Osteocyte (in vitro differentiated cells): ENCODE data around the gene SIPA1L3. TPM values are rescaled to one million over a fixed set of nuclear protein-coding genes. Genes with fewer than 3 reads are reported as not detected.

ENCODE experiments used
- DNase-seq: peaks from one replicate; pipeline ENCODE4 v3.0.0; 2021; ENCODE audit warnings: mixed read lengths; ENCODE audit not compliant: unreplicated experiment; ENCODE audit errors: extremely low spot score
- H3K27ac Mint-ChIP-seq: one replicate; pipeline ENCODE4 v1.8.0; 2021; ENCODE audit warnings: mild to moderate bottlenecking, mixed read lengths; ENCODE audit not compliant: unreplicated experiment
- H3K27me3 Mint-ChIP-seq: one replicate; pipeline ENCODE4 v1.8.0; 2021; ENCODE audit warnings: mixed read lengths; ENCODE audit not compliant: unreplicated experiment
- H3K36me3 Mint-ChIP-seq: one replicate; pipeline ENCODE4 v1.8.0; 2021; ENCODE audit warnings: mixed read lengths; ENCODE audit not compliant: unreplicated experiment
- H3K4me1 Mint-ChIP-seq: one replicate; pipeline ENCODE4 v1.8.0; 2021; ENCODE audit warnings: mixed read lengths; ENCODE audit not compliant: unreplicated experiment
- H3K4me3 Mint-ChIP-seq: one replicate; pipeline ENCODE4 v1.8.0; 2021; ENCODE audit warnings: mild to moderate bottlenecking, moderate library complexity, mixed read lengths; ENCODE audit not compliant: unreplicated experiment
- H3K9me3 Mint-ChIP-seq: one replicate; pipeline ENCODE4 v1.8.0; 2021; ENCODE audit warnings: mixed read lengths; ENCODE audit not compliant: unreplicated experiment
- total RNA-seq: library from RNA; stranded (reverse); gene quantifications from 2 replicates; pipeline ENCODE4 v1.2.1, GENCODE V29; 2021
- TF ChIP-seq, protein P1 (sequence below): fragments of 200-600 bp; sonication (generic); IDR thresholded peaks from 2 replicates; pipeline ENCODE4 v1.5.0; 2021; ENCODE audit warnings: antibody characterized with exemption, mild to moderate bottlenecking, moderate library complexity

SIPA1L3 gene
- total RNA-seq, 1 donor from 2014 or later: 27.1 TPM

DNA sequence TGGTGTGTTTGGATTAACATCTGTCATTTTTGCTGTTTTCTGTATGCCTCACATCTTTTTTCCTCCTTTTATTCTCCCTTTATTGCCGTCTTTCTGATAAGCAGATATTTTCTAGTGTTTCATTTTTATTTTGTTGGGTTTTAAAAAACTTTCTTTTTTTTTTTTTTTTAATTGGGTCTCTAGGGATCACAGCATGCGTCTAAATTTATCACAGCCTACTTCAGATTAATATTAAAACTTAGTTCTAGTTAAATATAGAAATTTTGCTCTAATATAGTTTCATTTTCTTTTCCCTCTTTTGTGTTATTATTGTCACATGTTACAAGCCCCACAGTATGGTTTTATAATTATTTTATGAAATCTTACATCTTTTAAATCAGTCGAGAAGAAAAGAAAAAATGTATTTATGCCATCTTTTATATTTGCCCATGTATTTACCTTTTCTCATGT, 52.7 kb downstream of the SIPA1L3 start:
- no peaks in the 10 kb centered on the region for H3K27me3 Mint-ChIP-seq
- peaks cover 8% of the 10 kb centered on the region for H3K36me3 Mint-ChIP-seq
- peak overlapping the region; percentile 52 for H3K27ac Mint-ChIP-seq
- H3K9me3 Mint-ChIP-seq: peaks cover 7% of the 10 kb centered on the region
- no peak for DNase-seq
- TF ChIP-seq, protein P1, sequence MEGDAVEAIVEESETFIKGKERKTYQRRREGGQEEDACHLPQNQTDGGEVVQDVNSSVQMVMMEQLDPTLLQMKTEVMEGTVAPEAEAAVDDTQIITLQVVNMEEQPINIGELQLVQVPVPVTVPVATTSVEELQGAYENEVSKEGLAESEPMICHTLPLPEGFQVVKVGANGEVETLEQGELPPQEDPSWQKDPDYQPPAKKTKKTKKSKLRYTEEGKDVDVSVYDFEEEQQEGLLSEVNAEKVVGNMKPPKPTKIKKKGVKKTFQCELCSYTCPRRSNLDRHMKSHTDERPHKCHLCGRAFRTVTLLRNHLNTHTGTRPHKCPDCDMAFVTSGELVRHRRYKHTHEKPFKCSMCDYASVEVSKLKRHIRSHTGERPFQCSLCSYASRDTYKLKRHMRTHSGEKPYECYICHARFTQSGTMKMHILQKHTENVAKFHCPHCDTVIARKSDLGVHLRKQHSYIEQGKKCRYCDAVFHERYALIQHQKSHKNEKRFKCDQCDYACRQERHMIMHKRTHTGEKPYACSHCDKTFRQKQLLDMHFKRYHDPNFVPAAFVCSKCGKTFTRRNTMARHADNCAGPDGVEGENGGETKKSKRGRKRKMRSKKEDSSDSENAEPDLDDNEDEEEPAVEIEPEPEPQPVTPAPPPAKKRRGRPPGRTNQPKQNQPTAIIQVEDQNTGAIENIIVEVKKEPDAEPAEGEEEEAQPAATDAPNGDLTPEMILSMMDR: no peak
- H3K4me1 Mint-ChIP-seq: peaks cover 29% of the 10 kb centered on the region
- H3K4me3 Mint-ChIP-seq: no peak overlapping the region

DNA sequence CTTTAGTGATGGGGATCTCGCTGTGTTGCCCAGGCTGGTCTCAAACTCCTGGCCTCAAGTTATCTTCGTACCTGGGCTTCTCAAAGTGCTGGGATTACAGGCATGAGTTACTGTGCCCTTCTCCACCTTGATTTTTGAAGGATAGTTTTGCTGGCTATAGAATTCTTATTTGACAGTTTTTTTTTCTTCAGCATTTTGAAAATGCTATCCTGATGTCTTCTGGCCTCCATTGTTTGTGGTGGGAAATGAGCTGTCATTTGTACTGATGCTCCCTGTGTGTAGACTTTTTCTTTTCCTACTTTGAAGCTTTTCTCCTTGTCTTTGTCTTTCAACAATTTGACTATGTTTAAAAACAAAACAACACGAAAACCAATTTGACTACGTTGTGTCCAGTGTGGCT, 54.2 kb downstream of the SIPA1L3 start:
- no peaks in the 10 kb centered on the region for H3K27me3 Mint-ChIP-seq
- DNase-seq: no peak
- H3K27ac Mint-ChIP-seq: no peak overlapping the region
- H3K4me3 Mint-ChIP-seq: no peak overlapping the region
- peaks cover 34% of the 10 kb centered on the region for H3K4me1 Mint-ChIP-seq
- H3K36me3 Mint-ChIP-seq: peaks cover 8% of the 10 kb centered on the region
- H3K9me3 Mint-ChIP-seq: peaks cover 7% of the 10 kb centered on the region
- TF ChIP-seq, protein P1: no peak

DNA sequence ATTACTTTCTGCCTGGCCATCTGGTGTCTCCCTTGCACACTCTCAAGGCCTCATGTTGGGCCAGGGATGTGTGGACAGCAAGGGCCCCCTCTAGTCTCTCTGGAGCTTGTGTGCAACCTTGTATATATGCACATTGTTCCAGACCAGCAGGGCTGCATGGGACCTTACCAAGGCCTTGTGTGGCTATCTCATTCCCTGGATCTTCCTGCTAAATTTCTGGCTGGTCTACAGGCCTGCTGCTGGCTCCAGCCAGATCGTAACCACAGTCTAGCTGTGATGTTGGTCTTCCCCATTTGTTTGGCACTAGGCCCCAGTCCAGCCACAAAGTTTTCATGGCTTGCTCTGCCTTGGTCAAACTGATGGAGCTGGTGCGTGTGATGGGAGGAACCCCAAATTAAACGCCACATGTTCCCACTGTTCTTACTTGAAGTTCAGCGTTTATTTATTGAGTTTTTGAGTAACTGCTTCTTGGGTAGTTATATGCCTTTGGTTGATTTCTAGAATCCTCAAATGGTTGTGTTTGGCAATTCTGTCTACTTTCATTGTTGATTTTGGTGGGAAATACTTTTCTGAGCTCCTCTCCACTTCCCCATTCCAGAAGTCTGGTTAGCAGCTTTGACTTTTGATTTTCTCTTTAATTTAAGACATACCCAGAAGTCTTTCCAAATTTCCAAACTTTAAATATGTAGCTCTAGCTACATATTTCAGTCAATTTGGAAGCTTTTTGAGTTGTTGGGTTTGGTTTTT, 56.4 kb downstream of the SIPA1L3 start:
- Mint-ChIP-seq H3K9me3 (peaks cover 7% of the 10 kb centered on the region), H3K4me1 (peaks cover 44% of the 10 kb centered on the region), H3K36me3 (peaks cover 8% of the 10 kb centered on the region), H3K27ac (peak overlapping the region; percentile 11), H3K4me3 (no peak overlapping the region), H3K27me3 (no peaks in the 10 kb centered on the region)
- TF ChIP-seq, protein P1: no peak
- DNase-seq: no peak

DNA sequence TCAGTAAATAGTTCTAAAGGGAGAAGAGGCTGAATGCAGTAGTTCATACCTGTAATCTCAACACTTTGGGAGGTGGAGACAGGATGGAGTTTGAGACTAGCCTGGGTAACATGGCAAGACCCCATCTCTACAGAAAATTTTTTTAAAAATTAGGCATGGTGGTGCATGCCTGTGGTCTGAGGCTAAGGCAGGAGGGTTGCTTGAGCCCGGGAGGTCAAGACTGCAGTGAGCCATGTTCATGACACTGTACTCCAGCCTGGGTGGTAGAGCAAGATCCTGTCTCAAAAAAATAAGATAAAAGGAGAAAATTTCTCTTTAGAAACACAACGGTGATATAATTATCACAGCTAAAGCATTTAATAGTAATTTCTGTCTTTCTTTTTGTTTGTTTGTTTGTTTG, 57.1 kb downstream of the SIPA1L3 start:
- Mint-ChIP-seq H3K27ac (no peak overlapping the region), H3K4me3 (no peak overlapping the region), H3K4me1 (peaks cover 42% of the 10 kb centered on the region), H3K36me3 (peaks cover 6% of the 10 kb centered on the region), H3K27me3 (no peaks in the 10 kb centered on the region), H3K9me3 (peaks cover 7% of the 10 kb centered on the region)
- no peak for DNase-seq
- TF ChIP-seq, protein P1: no peak

DNA sequence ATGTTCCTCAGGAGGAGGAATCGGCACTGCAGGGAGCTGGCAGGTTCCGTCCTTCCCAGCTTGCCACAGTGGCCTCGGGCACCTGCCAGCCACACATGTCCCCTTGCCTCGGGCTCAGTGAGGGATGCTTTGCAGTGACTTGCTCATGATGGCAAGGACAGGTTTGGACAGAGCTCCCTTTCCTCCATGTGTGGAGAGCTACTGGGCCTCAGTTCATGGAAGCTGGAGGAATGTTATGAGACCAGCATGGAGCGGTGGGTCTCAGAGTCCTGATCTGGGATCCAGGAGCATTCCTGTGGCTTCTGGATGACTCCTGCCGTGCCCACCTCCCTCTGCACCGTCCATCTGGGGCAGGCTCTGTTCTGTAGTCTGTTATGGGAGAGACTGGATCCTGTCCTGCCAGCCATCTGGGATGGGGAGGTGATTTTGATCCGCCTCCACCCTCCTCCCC, 59.2 kb downstream of the SIPA1L3 start:
- Mint-ChIP-seq H3K27ac (peak overlapping the region; percentile 72), H3K36me3 (peaks cover 7% of the 10 kb centered on the region), H3K4me3 (no peak overlapping the region), H3K9me3 (peaks cover 7% of the 10 kb centered on the region), H3K4me1 (peaks cover 33% of the 10 kb centered on the region), H3K27me3 (no peaks in the 10 kb centered on the region)
- DNase-seq: no peak
- TF ChIP-seq, protein P1: no peak
